Gastroesophageal sphincter (tissue), 4 donors: Measurements from ENCODE around the gene IQSEC3. TPM values are rescaled to one million over a fixed set of nuclear protein-coding genes. Genes with fewer than 3 reads are reported as not detected.

ENCODE experiments used
- ATAC-seq: fragments of 150-250 bp; one replicate; pipeline ENCODE4 v1.9.1; 2016; ENCODE audit warnings: mild to moderate bottlenecking, moderate library complexity
- H3K27ac ChIP-seq, 4 donors: fragments of 200-600 bp; sonication (generic) in 3 of 4; 1 replicate in 3 of 4; 2 replicates in 1 of 4; pipeline ENCODE4 v1.5.1; 2016 to 2019
- H3K27me3 ChIP-seq: fragments of 200-600 bp; sonication (generic); one replicate; pipeline ENCODE4 v1.5.1; 2019
- H3K36me3 ChIP-seq, 2 donors: fragments of 200-600 bp; sonication (generic); one replicate each; pipeline ENCODE4 v1.5.1; 2019; ENCODE audit warnings: control low read depth in 1 of 2
- H3K4me1 ChIP-seq, 3 donors: fragments of 200-600 bp; sonication (generic); 1 replicate in 2 of 3; 2 replicates in 1 of 3; pipeline ENCODE4 v1.5.1; 2016 to 2019; ENCODE audit warnings: control low read depth in 2 of 3
- H3K4me3 ChIP-seq, 2 donors: fragments of 200-600 bp; sonication (generic); one replicate each; pipeline ENCODE4 v1.5.1; 2019; ENCODE audit warnings: mild to moderate bottlenecking in 1 of 2, moderate library complexity in 1 of 2
- H3K9me3 ChIP-seq, 3 donors: fragments of 200-600 bp; sonication (generic); one replicate each; pipeline ENCODE4 v1.5.1; 2017 to 2019; ENCODE audit warnings: control low read depth in 2 of 3
- CTCF ChIP-seq, 4 experiments: fragments of 200-600 bp in 2 of 4; fragments of 450-650 bp in 2 of 4; sonication (generic) in 1 of 4; IDR thresholded peaks; one replicate each; pipeline ENCODE4 v1.5.1; 2017 to 2019; ENCODE audit warnings: antibody characterized with exemption in 4 of 4, mild to moderate bottlenecking in 2 of 4, moderate library complexity in 2 of 4
- EP300 ChIP-seq: sonication (generic); formaldehyde crosslinking; IDR thresholded peaks from one replicate; pipeline ENCODE4 v1.6.1; 2017; ENCODE audit warnings: antibody characterized with exemption, mild to moderate bottlenecking
- POLR2A ChIP-seq, 2 donors: fragments of 450-650 bp; IDR thresholded peaks; one replicate each; pipeline ENCODE4 v1.6.1; 2017; ENCODE audit warnings: antibody characterized with exemption in 2 of 2, mild to moderate bottlenecking in 2 of 2, moderate library complexity in 1 of 2
- POLR2AphosphoS5 ChIP-seq: sonication (generic); formaldehyde crosslinking; IDR thresholded peaks from one replicate; pipeline ENCODE4 v1.6.1; 2017; ENCODE audit warnings: antibody characterized with exemption
- WGBS, 2 donors: methylation state at CpG; one replicate each; pipeline ENCODE4 v1.1.5; 2018; ENCODE audit warnings: low coverage in 1 of 2; 5-methylcytosine and 5-hydroxymethylcytosine counted together
- total RNA-seq, 4 donors: library from RNA; depleted of rRNA; stranded (reverse); fragments of >200 nt; gene quantifications; one replicate each; pipeline ENCODE4 v1.1.0, GENCODE V29; 2016

IQSEC3 gene
- total RNA-seq, 4 donors from 2014 or later, result 0.07 to 2.4 (median 0.57) TPM

- H3K27me3 ChIP-seq, result peaks cover 40% of the 10 kb centered on the region
- 30 to 61% methylated on average over 7 to 10 of the region's 16 CpGs for WGBS, 2 donors
- H3K36me3 ChIP-seq, result no peaks in the 10 kb centered on the region
- no peaks in the 10 kb centered on the region for H3K9me3 ChIP-seq
- no peak overlapping the region for H3K27ac ChIP-seq
- TF ChIP-seq POLR2AphosphoS5 (no peak), CTCF (IDR thresholded peaks at IDR 0.05) (no peak), EP300 (no peak), POLR2A (IDR thresholded peaks at IDR 0.05) (no peak)
- ATAC-seq, result no peak
- no peak overlapping the region for H3K4me3 ChIP-seq
- H3K4me1 ChIP-seq, result peaks cover 0 to 32% (median 3%) of the 10 kb centered on the region in 3 donors
Measured at GRCh38 chr12:176321-177181, 110.0 kb downstream of the IQSEC3 start.

- Histone ChIP-seq H3K4me3 (no peak overlapping the region), H3K36me3 (no peaks in the 10 kb centered on the region), H3K4me1 (peaks cover 0 to 32% (median 3%) of the 10 kb centered on the region in 3 donors), H3K9me3 (no peaks in the 10 kb centered on the region), H3K27ac (no peak overlapping the region), H3K27me3 (peaks cover 31% of the 10 kb centered on the region)
- no peak for ATAC-seq
- TF ChIP-seq POLR2AphosphoS5, result no peak
- no peak for TF ChIP-seq CTCF (IDR thresholded peaks at IDR 0.05)
- TF ChIP-seq POLR2A (IDR thresholded peaks at IDR 0.05), result no peak
- TF ChIP-seq EP300, result no peak
- no CpG with 5 or more reads among the region's 11 CpGs for WGBS, 2 donors
Measured at GRCh38 chr12:177336-177979, 110.9 kb downstream of the IQSEC3 start.

GRCh38 chr12:177980-178828, 111.6 kb downstream of the IQSEC3 start:
- WGBS, 2 donors, result 91 to 93% methylated on average over 3 to 10 of the region's 20 CpGs
- H3K36me3 ChIP-seq, result no peaks in the 10 kb centered on the region
- H3K27ac ChIP-seq, result no peak overlapping the region

GRCh38 chr12:178829-179109, 112.2 kb downstream of the IQSEC3 start:
- Histone ChIP-seq H3K4me3 (no peak overlapping the region), H3K27me3 (peaks cover 20% of the 10 kb centered on the region), H3K4me1 (peaks cover 0 to 32% (median 3%) of the 10 kb centered on the region in 3 donors), H3K9me3 (no peaks in the 10 kb centered on the region), H3K36me3 (no peaks in the 10 kb centered on the region), H3K27ac (peak overlapping the region in 1 of 4 donors; percentile 19)
- WGBS, 2 donors, result no CpG with 5 or more reads among the region's 3 CpGs
- TF ChIP-seq POLR2A (IDR thresholded peaks at IDR 0.05), result no peak
- no peak for ATAC-seq

More at GRCh38 chr12:177980-178828, 111.6 kb downstream of the IQSEC3 start:
- no peak overlapping the region for H3K4me3 ChIP-seq
- ATAC-seq, result no peak
- no peaks in the 10 kb centered on the region for H3K9me3 ChIP-seq
- H3K4me1 ChIP-seq, result peaks cover 0 to 32% (median 3%) of the 10 kb centered on the region in 3 donors
- H3K27me3 ChIP-seq, result peaks cover 25% of the 10 kb centered on the region
- TF ChIP-seq EP300 (no peak), POLR2AphosphoS5 (no peak), CTCF (IDR thresholded peaks at IDR 0.05) (no peak), POLR2A (IDR thresholded peaks at IDR 0.05) (no peak)
